GM18526 (cell line): ENCODE measurements around the gene ANTXR2.

Experiments used
- POLR2A ChIP-seq: IDR thresholded peaks from 3 replicates; pipeline ENCODE4 v1.6.1; 2011; ENCODE audit not compliant: insufficient read length; ENCODE audit errors: extremely low read depth

Gene ANTXR2

GRCh38 chr4:79947386-79947785 lies 125.6 kb downstream of the ANTXR2 start:
- TF ChIP-seq POLR2A = no peak

GRCh38 chr4:79935274-79935673 lies 137.8 kb downstream of the ANTXR2 start:
- no peak for TF ChIP-seq POLR2A

GRCh38 chr4:79934660-79935059 lies 138.4 kb downstream of the ANTXR2 start:
- TF ChIP-seq POLR2A = no peak

GRCh38 chr4:79927931-79928330 lies 145.1 kb downstream of the ANTXR2 start:
- no peak for TF ChIP-seq POLR2A

GRCh38 chr4:79923281-79923680 lies 149.7 kb downstream of the ANTXR2 start:
- TF ChIP-seq POLR2A = no peak

GRCh38 chr4:79922011-79922410 lies 151.0 kb downstream of the ANTXR2 start:
- TF ChIP-seq POLR2A = no peak

- no peak for TF ChIP-seq POLR2A
These were observed 152.7 kb downstream of the ANTXR2 start for GRCh38 chr4:79920163-79920853.

- TF ChIP-seq POLR2A = no peak
These were observed 154.7 kb downstream of the ANTXR2 start for GRCh38 chr4:79918292-79918691.

- no peak for TF ChIP-seq POLR2A
These were observed 155.8 kb downstream of the ANTXR2 start for GRCh38 chr4:79917246-79917645.

- no peak for TF ChIP-seq POLR2A
These were observed 157.8 kb downstream of the ANTXR2 start for GRCh38 chr4:79915246-79915645.

- no peak for TF ChIP-seq POLR2A
These were observed 159.4 kb downstream of the ANTXR2 start for GRCh38 chr4:79913581-79913980.

- no peak for TF ChIP-seq POLR2A
These were observed 166.0 kb downstream of the ANTXR2 start for GRCh38 chr4:79907001-79907400.

- TF ChIP-seq POLR2A = no peak
These were observed 166.7 kb downstream of the ANTXR2 start for GRCh38 chr4:79906303-79906702.

- no peak for TF ChIP-seq POLR2A
These were observed 167.8 kb downstream of the ANTXR2 start for GRCh38 chr4:79905212-79905611.

- TF ChIP-seq POLR2A = no peak
These were observed 168.7 kb downstream of the ANTXR2 start for GRCh38 chr4:79904331-79904730.

- TF ChIP-seq POLR2A = no peak
These were observed 172.8 kb downstream of the ANTXR2 start for GRCh38 chr4:79900182-79900581.

GRCh38 chr4:79899481-79899880 lies 173.5 kb downstream of the ANTXR2 start:
- TF ChIP-seq POLR2A = no peak
